HG02884 (cell line): ENCODE results near the gene SLC2A1.

Experiments used
- ATAC-seq: cut with Tn5 transposase; IDR thresholded peaks from one replicate; pipeline ENCODE4 v1.9.1; 2021; ENCODE audit warnings: mild to moderate bottlenecking, moderate library complexity; ENCODE audit not compliant: unreplicated experiment

SLC2A1 gene

DNA sequence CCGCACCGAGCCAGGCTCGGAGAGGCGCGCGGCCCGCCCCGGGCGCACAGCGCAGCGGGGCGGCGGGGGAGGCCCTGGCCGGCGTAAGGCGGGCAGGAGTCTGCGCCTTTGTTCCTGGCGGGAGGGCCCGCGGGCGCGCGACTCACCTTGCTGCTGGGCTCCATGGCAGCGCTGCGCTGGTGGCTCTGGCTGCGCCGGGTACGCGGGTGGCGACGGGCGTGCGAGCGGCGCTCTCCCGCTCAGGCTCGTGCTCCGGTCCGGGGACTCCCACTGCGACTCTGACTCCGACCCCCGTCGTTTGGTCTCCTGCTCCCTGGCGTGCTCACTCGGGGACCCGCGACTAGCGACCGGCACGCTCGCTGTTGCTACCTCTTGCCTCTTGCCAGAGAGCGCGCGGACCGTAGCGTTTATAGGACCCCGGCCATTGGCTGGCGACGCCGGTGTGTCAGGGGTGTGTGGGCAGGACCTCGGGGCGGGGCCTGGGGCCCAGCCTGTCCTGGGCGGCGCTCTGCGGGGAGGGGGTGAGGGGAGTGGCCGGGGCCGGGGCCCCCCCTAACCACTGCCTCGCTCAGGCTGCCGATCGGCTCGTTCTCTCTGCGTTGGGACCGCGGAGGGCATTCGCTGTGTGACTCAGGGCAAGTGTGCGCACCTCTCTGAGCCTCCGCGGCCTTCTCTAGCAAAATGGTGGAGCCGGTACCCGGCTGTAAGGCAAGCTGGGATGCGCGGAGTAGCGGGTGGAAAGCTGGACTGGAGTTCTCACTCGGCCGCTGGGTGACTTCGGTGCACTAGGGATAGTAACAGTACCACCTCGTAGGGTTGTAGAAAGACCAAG, at the start of gene SLC2A1:
SLC2A1 (minus strand) TSS at position 381 of the 832 bp plus-strand sequence; CDS start at position 164, 217 bp downstream.
- peak; percentile 64 for ATAC-seq

DNA sequence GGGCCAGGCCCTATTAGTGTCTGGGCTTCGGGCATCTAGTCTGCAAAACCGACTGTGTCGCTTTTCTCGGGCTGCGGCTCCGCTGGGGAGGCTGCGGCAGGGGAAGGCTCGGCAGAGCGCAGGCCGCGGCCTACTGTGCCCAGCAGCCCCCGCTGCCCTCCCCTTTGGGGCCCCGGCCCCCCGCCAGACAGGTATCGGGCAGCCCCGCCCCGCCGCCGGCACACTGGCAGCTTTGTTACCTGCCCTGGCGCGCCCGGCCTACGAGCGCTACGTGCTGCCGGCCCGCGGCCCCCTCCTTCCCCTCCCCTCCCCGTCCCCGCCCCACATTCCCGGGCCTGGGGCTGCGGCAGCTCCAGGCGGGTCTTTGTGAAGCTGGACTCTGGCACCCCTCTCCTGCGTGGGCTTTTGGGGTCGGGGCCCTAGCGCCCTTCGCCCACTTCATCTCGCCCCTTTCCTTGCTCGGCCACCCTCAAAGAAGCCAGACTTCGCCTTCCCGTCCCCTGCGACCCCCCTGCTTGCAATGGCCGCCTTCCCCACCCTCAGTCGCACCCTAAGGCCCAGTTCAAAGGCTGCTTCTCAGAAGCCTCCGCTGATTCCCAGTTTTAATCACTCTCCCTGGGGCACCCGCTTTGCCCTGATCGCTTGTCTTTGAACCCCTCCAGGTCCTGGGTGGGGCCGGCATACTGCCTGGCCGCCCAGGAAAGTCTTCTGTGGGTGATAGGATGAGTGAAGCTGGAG, 48.9 kb upstream of the SLC2A1 start:
- no peak for ATAC-seq

DNA sequence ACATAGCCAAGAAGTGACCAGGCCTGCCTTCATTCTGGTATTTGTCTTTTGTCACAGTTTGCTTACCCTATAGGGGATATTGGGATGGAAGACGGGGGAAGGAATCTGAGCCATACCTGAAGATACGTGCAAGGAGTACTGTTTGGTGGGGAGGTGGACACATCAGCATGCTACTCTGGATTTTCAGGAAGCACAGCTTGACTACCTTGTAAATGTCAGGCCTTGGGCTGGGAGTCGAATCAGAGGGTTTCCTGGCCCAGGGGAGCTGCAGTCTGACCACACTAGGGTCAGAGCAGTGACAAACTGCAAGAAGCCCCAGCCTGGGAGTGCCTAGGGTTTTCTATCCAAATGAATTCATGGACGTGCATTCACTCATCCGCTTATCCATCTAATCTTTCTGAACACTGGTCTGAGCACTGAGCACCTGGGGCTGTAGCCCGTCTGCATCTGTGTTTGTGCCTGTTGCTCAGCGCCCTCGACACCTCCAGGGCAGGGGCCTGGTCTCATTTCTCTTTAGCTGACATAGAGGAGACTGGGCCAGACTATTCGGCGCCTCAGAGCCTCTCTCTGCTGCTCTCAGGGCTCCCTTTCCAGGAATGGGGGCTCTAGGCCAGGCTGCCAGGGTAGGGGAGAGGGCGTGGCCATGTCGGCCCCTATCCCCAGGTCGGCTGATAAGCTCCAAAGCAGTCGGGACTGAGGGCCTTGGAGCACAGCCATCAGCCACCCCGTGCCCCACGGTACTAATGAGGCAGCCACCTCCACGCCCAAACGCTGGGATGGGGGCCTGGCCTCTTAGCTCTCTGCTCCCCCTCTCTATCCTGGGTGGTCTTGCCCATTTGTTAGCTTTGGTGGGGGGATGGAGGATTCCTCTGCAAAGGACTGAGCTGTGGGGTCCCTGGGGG, 47.0 kb upstream of the SLC2A1 start:
- ATAC-seq, result no peak

GRCh38 chr1:43004587-43005459, 46.2 kb upstream of the SLC2A1 start:
- no peak for ATAC-seq

DNA sequence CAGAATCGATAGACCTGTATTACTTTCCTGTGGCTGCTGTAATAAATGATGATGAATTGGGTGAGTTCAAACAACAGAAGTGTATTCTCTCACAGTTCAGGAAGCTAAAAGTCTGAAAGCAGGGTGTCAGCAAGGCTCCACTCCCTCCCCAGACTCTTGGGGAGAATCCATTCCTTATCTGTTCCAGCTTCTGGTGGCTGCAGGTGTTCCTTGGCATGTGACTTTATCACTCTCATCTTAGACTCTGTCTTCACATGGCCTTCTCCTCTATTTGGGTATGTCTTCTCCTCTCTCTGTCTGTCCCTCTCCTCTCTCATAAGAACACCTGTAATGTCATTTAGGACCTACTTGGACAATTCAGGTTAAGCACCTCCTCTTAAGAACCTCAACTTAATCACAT, 44.1 kb upstream of the SLC2A1 start:
- no peak for ATAC-seq

DNA sequence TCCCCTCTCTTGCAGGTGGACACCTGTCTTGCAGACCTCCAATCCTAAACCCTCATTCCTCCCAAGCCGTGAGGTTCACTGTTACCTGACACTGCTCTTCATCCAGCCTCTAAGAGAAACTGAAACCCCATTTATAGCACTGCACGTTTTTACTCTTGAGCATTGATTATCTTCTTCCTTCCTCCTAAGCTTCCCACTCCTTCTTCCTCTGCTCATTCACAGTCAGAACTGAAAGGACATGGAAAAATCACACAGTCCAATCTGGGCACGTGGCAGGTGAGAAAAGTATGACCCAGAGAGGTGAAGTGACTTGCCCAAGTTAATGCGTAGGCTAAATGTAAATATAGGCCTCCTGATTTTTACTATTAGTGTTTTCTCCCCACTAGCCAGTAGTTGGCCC, 43.4 kb upstream of the SLC2A1 start:
- no peak for ATAC-seq

DNA sequence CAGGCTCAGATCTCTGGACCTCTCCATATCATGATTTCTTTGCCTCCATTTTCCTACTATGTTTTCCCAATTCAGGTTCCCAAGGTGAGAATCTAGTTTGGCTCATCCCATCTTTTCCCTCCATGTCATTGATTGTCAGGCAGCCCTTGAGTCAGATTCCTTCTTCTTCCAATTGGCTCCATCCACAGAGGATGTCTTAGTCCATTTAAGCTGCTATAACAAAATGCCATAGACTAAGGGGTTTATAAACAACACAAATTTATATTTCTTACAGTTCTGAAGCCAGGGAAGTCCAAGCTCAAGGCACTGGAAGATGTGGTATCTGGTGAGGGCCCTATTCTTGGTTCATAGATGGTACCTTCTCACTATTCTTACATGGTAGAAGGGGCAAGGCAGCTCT, 42.8 kb upstream of the SLC2A1 start:
- no peak for ATAC-seq

DNA sequence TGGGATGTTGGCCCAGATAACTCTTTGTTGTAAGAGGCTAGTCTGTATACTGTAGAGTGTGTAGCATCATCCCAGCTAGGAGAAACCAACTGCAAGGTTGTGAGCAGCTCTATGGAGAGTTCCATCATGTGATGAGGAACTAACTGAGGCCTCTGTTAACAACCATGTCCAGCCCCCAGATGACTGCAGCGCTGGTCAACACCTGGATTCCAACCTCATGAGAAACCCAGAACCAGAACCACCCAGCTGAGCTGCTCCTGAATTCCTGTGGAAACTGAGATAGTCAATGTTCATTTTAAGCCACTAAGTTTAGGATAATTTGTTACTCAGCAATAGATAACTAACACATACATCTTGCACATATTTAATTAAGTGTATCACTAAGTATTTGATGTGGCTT, 41.6 kb upstream of the SLC2A1 start:
- ATAC-seq, result no peak

DNA sequence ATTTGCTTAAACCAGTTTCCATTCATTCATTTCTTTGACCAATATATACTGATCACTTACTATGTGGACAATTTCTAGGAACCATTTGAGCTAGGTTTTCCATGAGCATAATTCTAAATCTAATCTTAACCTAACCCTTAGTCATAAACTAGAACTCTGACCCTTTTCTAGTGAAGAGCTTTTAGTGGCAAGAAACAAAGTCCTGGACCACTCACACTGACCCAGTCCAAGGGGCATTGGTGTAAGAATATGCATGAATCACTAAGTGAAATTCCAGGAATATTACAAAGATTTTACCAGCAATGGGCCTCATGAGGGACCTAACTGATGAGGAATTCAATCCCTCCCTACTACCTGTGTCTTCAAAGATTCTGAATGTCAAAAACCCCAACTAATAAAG, 40.6 kb upstream of the SLC2A1 start:
- no peak for ATAC-seq

GRCh38 chr1:42998386-42998785, 39.7 kb upstream of the SLC2A1 start:
- no peak for ATAC-seq

GRCh38 chr1:42996384-42996970, 37.8 kb upstream of the SLC2A1 start:
- ATAC-seq, result no peak

GRCh38 chr1:42993502-42994136, 35.0 kb upstream of the SLC2A1 start:
- no peak for ATAC-seq

DNA sequence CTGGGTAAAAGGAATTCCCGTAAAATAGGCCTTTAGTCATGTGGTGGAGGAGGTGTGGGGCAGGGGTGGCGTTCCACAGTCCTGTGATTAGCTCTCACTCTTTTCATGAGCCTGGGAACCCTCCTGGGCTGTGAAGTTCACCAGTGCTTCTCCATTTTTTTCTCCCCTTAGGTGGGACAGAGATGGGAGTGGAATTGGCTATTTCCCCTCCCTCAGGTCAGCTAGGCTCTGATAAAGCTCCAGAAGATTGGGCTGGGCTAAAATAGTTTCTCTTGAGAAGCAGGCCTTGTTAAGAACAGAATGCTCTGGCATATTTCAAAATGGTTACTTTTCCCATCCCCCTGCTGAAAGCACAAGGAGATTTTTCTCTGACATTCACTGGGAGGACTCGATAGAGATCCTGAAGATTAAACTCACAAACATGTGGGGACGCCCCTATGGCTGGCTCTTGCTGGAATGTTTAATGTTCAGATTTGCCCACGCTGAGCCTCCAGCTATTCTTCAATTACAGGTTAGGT, 33.4 kb upstream of the SLC2A1 start:
- ATAC-seq, result no peak

DNA sequence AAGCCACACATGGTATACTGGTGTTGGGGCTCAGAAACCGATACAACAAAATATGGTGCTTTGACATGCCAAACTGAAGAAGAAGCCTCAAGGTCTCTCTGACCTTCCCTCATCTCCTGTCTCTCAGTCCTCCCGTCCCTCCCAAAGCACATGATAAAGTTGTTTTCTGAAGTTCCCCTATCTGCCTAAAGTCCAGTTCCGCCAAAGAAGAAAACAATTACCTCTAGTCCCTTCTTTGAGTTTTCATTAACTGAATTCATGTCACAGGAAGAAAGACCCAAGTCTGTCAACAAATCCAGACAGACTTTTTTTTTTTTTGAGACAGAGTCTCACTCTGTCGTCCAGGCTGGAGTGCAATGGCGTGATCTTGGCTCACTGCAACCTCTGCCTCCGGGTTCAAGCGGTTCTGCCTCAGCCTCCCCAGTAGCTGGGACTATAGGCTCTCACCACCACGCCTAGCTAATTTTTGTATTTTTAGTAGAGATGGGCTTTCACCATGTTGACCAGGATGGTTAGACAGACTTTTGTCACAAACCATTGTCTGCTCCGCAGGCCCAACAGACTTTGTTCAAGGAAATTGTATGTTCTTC, 32.2 kb upstream of the SLC2A1 start:
- no peak for ATAC-seq

DNA sequence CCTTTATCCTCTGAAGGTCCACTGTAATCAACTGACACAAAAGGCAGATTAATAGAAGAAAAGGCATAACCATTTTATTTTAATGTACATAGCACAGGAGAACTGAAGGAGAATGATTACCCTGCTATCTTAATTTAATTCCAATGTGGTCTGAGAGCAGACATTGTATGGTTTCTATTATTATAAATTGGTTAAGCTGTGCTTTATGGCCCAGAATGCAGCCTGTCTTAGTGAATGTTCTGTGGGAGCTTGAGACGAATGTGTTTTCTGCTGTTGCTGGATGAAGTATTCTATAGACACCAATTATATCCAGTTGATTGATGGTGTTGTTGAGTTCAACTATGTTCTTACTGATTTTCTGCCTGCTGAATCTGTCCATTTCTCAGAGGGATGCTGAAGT, 25.0 kb upstream of the SLC2A1 start:
- ATAC-seq, result no peak

- ATAC-seq, result no peak
Observed at GRCh38 chr1:42983253-42983652, 24.6 kb upstream of the SLC2A1 start.

GRCh38 chr1:42982641-42983040, 24.0 kb upstream of the SLC2A1 start:
- no peak for ATAC-seq

DNA sequence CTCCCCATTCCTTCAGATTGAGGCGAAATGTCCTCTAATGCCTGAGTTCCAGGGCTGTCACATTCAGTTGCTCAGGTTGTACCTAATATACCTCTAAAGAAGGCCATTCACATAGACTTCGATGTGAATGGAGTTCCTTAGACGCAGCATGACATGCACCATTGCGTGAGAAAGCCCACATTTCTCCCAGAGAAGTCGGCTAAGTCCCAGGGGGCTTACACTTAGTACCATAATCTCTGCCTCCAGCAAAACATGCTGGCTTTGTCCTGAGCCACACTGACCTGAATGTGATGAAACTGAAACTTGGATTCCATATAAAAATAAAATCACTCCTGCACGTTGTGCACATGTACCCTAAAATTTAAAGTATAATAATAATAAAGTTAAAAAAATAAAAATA, 23.2 kb upstream of the SLC2A1 start:
- no peak for ATAC-seq

DNA sequence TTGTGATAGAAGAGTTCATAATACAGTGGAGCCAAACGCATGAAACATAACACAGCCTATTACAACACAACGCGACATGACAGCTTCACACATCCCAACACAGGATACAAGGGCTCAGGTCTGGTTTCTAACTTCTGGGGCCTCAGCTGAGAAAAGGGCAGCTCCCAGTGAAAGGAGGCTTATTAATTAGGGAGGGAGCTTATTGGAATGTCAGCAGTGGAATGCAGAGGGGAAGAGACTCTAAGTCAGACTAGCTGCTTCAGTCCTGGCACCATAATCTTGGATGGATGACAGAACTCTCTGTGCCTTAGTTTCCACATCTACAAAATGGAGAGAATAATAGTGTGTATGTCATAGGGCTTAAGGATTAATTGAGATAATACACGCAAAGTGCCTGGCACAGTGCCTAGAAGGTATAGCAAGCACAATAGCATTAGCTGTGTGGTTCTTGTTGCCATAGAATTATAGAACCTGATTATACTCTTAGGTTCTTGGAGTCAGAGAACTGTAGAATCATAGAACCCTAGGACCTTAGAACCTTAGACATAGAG, 22.7 kb upstream of the SLC2A1 start:
- ATAC-seq, result no peak
